Activated CD4-positive, alpha-beta memory T cell treated with anti-CD3 and anti-CD28 coated beads, Interleukin-2, amount 10 ng/mL, durations not matched to agents 7 days and 5 days (primary cell): ENCODE data around the gene CADPS2. TPM values are rescaled to one million over a fixed set of nuclear protein-coding genes. Genes with fewer than 3 reads are reported as not detected.

Experiments used
- CTCF ChIA-PET: fragments of 350-600 bp; sonication (Branson Sonifier 250); formaldehyde crosslinking; loops from one replicate; lab custom pipeline; 2021; ENCODE audit warnings: antibody characterized with exemption, inconsistent platforms; lab: Charles Lee
- POLR2A ChIA-PET: fragments of 350-600 bp; sonication (Branson Sonifier 250); formaldehyde crosslinking; loops from one replicate; lab custom pipeline; 2021; ENCODE audit warnings: antibody characterized with exemption; lab: Charles Lee
- DNase-seq: peaks from one replicate; pipeline ENCODE4 v3.0.0-alpha.2; 2020
- H3K27ac Mint-ChIP-seq: one replicate; pipeline ENCODE4 v1.8.0; 2021; ENCODE audit warnings: mild to moderate bottlenecking, mixed read lengths
- H3K27me3 Mint-ChIP-seq: one replicate; pipeline ENCODE4 v1.8.0; 2021; ENCODE audit warnings: mixed read lengths
- H3K36me3 Mint-ChIP-seq: one replicate; pipeline ENCODE4 v1.8.0; 2021; ENCODE audit warnings: low read depth, mixed read lengths
- H3K4me1 Mint-ChIP-seq: one replicate; pipeline ENCODE4 v1.8.0; 2021; ENCODE audit warnings: mixed read lengths
- H3K4me3 Mint-ChIP-seq: one replicate; pipeline ENCODE4 v1.8.0; 2021; ENCODE audit warnings: mild to moderate bottlenecking, mixed read lengths
- H3K9me3 Mint-ChIP-seq: one replicate; pipeline ENCODE4 v1.8.0; 2021; ENCODE audit warnings: mixed read lengths
- total RNA-seq, 2 experiments: library from RNA; stranded (reverse); gene quantifications; one replicate each; pipeline ENCODE4 v1.2.3, GENCODE V29; 2021

CADPS2 gene
- total RNA-seq, 2 experiments from 2014 or later, result not detected

DNA sequence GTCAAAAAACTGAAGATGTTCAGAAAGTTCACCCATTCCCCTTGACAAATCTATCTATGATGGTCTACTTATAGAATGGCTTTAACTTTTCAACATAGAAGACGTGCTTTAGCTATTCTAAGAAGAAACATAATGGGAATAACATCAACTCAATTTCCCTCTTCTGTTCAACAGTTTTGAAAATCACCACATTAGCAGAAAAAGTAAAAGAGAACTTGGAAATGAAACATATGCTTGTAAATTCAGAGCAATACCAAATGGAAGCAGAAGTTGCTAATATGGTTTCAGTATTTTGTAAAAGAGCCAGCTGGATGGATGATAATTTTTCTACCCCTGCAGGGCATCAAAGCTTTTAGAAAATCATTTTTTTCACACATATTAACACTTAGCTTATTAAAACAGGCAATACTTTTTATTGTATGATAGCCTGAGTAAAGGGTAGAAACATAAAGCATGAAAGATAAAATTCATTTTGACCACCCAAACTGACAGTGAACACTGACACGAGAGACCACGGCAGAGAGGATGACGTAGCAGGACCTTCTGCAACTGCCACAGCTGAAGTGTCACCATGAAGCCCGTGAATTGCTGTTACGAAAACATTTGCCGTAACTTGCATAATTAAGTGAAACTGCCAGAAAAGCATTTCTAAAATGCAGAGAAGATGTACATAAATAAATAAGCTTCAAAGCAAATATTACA is 542.5 kb downstream of the CADPS2 start:
- Mint-ChIP-seq H3K27ac (no peak overlapping the region), H3K4me3 (no peak overlapping the region), H3K36me3 (no peaks in the 10 kb centered on the region), H3K9me3 (no peaks in the 10 kb centered on the region), H3K4me1 (no peaks in the 10 kb centered on the region), H3K27me3 (no peaks in the 10 kb centered on the region)
- ChIA-PET CTCF (no interaction called here), POLR2A (no interaction called here)
- DNase-seq, result no peak

- Mint-ChIP-seq H3K4me1 (no peaks in the 10 kb centered on the region), H3K27me3 (no peaks in the 10 kb centered on the region), H3K4me3 (no peak overlapping the region), H3K36me3 (no peaks in the 10 kb centered on the region), H3K27ac (no peak overlapping the region), H3K9me3 (no peaks in the 10 kb centered on the region)
- ChIA-PET CTCF (no interaction called here), POLR2A (no interaction called here)
- no peak for DNase-seq
Observed at GRCh38 chr7:122340427-122340826, 545.8 kb downstream of the CADPS2 start.

- ChIA-PET CTCF (no interaction called here), POLR2A (no interaction called here)
- Mint-ChIP-seq H3K9me3 (no peaks in the 10 kb centered on the region), H3K4me1 (no peaks in the 10 kb centered on the region), H3K4me3 (no peak overlapping the region), H3K27me3 (no peaks in the 10 kb centered on the region), H3K27ac (no peak overlapping the region), H3K36me3 (no peaks in the 10 kb centered on the region)
- no peak for DNase-seq
Observed at GRCh38 chr7:122339145-122339904, 546.9 kb downstream of the CADPS2 start.

- no peaks in the 10 kb centered on the region for H3K27me3 Mint-ChIP-seq
- no peak for DNase-seq
- ChIA-PET POLR2A (no interaction called here), CTCF (no interaction called here)
- no peaks in the 10 kb centered on the region for H3K36me3 Mint-ChIP-seq
- no peaks in the 10 kb centered on the region for H3K4me1 Mint-ChIP-seq
- H3K9me3 Mint-ChIP-seq, result no peaks in the 10 kb centered on the region
- no peak overlapping the region for H3K4me3 Mint-ChIP-seq
- H3K27ac Mint-ChIP-seq, result no peak overlapping the region
Observed at GRCh38 chr7:122337011-122337410, 549.2 kb downstream of the CADPS2 start.

DNA sequence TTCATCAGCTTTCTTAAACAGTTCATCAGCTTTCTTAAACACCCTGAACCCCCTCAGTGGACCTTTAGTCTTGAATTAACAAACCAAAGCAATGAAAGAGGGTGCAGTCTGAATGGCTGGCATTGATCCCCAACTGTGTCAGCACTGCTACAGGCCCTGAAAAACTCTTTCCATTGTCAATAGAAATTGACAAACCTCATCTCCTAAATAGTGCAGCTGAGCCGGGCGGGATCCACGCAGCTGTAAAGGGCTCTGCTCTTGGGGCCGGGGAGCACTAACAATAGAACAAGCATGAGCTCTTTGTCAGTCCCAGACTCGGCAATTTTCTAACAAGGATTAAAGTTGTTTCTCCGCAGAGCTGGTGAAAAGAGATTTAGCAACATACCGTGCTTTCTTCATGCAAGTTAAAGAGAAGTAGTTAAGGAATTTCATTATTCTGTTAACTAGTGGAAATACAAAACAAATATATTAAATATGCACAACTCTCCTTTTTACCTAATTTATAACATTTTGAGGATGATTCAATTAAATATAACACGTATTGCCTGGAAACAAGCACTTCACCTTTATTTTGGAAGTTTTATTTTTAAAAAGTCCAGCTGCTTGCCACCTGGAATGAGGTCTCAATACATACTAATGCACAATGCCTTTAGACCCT is 557.0 kb downstream of the CADPS2 start:
- POLR2A ChIA-PET, result no interaction called here
- CTCF ChIA-PET, result no interaction called here
- no peak overlapping the region for H3K27ac Mint-ChIP-seq
- no peaks in the 10 kb centered on the region for H3K4me1 Mint-ChIP-seq
- H3K27me3 Mint-ChIP-seq, result no peaks in the 10 kb centered on the region
- DNase-seq, result no peak
- no peaks in the 10 kb centered on the region for H3K9me3 Mint-ChIP-seq
- H3K4me3 Mint-ChIP-seq, result no peak overlapping the region
- H3K36me3 Mint-ChIP-seq, result no peaks in the 10 kb centered on the region

GRCh38 chr7:122327969-122328368 is 558.3 kb downstream of the CADPS2 start:
- Mint-ChIP-seq H3K4me1 (no peaks in the 10 kb centered on the region), H3K4me3 (no peak overlapping the region), H3K27ac (no peak overlapping the region), H3K9me3 (no peaks in the 10 kb centered on the region), H3K36me3 (no peaks in the 10 kb centered on the region), H3K27me3 (no peaks in the 10 kb centered on the region)
- POLR2A ChIA-PET, result no interaction called here
- no peak for DNase-seq
- CTCF ChIA-PET, result no interaction called here

GRCh38 chr7:122316467-122317388 is 569.5 kb downstream of the CADPS2 start:
- H3K36me3 Mint-ChIP-seq, result no peaks in the 10 kb centered on the region
- ChIA-PET POLR2A (no interaction called here), CTCF (no interaction called here)
- H3K9me3 Mint-ChIP-seq, result no peaks in the 10 kb centered on the region
- no peak overlapping the region for H3K4me3 Mint-ChIP-seq
- no peaks in the 10 kb centered on the region for H3K4me1 Mint-ChIP-seq
- DNase-seq, result no peak
- peaks cover 52% of the 10 kb centered on the region for H3K27me3 Mint-ChIP-seq
- H3K27ac Mint-ChIP-seq, result no peak overlapping the region

GRCh38 chr7:122315507-122316466 is 570.5 kb downstream of the CADPS2 start:
- CTCF ChIA-PET, result no interaction called here
- peaks cover 58% of the 10 kb centered on the region for H3K27me3 Mint-ChIP-seq

DNA sequence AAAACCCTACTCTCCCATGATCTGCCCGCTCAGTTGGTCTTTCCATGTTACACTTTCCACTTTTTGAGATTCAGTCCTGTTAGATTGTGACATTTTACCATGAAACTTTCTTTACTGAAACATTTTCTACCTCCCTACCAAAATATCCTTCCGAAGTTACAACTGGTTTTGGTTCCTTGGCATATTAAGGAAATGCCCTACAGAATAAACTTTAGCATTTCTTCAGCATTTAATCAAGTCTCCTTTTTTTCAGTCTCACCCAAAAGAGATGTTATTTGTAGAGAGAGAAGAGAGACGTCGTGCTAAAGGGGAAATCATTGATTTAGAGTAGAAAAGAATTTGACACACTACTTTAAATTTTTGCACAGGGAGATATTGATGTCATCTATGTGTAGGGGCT is 572.0 kb downstream of the CADPS2 start:
- Mint-ChIP-seq H3K36me3 (peaks cover 7% of the 10 kb centered on the region), H3K4me3 (no peak overlapping the region), H3K27me3 (peaks cover 67% of the 10 kb centered on the region), H3K9me3 (no peaks in the 10 kb centered on the region), H3K4me1 (no peaks in the 10 kb centered on the region), H3K27ac (no peak overlapping the region)
- CTCF ChIA-PET, result no interaction called here
- POLR2A ChIA-PET, result no interaction called here
- no peak for DNase-seq

More at GRCh38 chr7:122315507-122316466, 570.5 kb downstream of the CADPS2 start:
- DNase-seq, result no peak
- Mint-ChIP-seq H3K27ac (no peak overlapping the region), H3K4me3 (no peak overlapping the region), H3K9me3 (no peaks in the 10 kb centered on the region), H3K36me3 (peaks cover 6% of the 10 kb centered on the region), H3K4me1 (no peaks in the 10 kb centered on the region)
- POLR2A ChIA-PET, result no interaction called here

DNA sequence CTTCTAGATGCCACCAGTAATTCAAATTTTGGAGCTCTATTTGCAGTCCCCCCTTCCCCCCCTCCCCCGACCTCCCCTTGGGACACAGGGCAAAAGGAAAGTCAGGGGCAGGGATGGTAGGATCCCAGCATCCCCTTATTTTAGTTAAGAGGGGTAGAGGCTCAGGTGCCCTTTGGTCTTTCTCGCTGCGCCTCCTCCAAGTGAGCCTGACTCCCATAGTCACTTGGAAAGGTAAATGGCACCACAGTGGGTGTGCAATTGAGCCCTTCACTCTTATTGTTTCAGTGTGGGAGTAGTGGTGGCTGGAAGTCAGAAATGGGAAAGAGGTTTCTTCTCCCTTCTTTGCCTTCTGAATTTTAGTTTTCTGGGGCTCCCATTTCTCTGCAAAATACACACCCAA is 573.5 kb downstream of the CADPS2 start:
- H3K27me3 Mint-ChIP-seq, result peaks cover 71% of the 10 kb centered on the region
- no peaks in the 10 kb centered on the region for H3K4me1 Mint-ChIP-seq
- H3K27ac Mint-ChIP-seq, result no peak overlapping the region
- no peak for DNase-seq
- H3K36me3 Mint-ChIP-seq, result peaks cover 7% of the 10 kb centered on the region
- H3K4me3 Mint-ChIP-seq, result no peak overlapping the region
- ChIA-PET POLR2A (no interaction called here), CTCF (no interaction called here)
- no peaks in the 10 kb centered on the region for H3K9me3 Mint-ChIP-seq

- H3K27me3 Mint-ChIP-seq, result peaks cover 72% of the 10 kb centered on the region
- ChIA-PET POLR2A (no interaction called here), CTCF (interaction anchor here (0.6 kb wide), 1 partner anchor 169 kb away, joined by 4 read pairs; no protein-coding TSS in a partner anchor)
- peaks cover 7% of the 10 kb centered on the region for H3K36me3 Mint-ChIP-seq
- no peak overlapping the region for H3K27ac Mint-ChIP-seq
- no peaks in the 10 kb centered on the region for H3K4me1 Mint-ChIP-seq
- no peak for DNase-seq
- H3K4me3 Mint-ChIP-seq, result no peak overlapping the region
- no peaks in the 10 kb centered on the region for H3K9me3 Mint-ChIP-seq
Observed at GRCh38 chr7:122311734-122312450, 574.4 kb downstream of the CADPS2 start.
